Breast epithelium (tissue), 3 donors: ENCODE data around the gene BABAM2.

Experiments
- POLR2A ChIP-seq: fragments of 450-650 bp; IDR thresholded peaks from one replicate; pipeline ENCODE4 v1.6.1; 2016; ENCODE audit warnings: antibody characterized with exemption, mild to moderate bottlenecking, moderate library complexity
- POLR2AphosphoS5 ChIP-seq, 3 donors: sonication (generic); formaldehyde crosslinking; IDR thresholded peaks; one replicate each; pipeline ENCODE4 v1.6.1; 2017; ENCODE audit warnings: antibody characterized with exemption in 3 of 3
- TF ChIP-seq, protein P1 (sequence below), 3 donors: fragments of 450-650 bp; IDR thresholded peaks; one replicate each; pipeline ENCODE4 v1.5.1; 2016 to 2017; ENCODE audit warnings: antibody characterized with exemption in 3 of 3, mild to moderate bottlenecking in 3 of 3, moderate library complexity in 3 of 3

- TF ChIP-seq, protein P1, sequence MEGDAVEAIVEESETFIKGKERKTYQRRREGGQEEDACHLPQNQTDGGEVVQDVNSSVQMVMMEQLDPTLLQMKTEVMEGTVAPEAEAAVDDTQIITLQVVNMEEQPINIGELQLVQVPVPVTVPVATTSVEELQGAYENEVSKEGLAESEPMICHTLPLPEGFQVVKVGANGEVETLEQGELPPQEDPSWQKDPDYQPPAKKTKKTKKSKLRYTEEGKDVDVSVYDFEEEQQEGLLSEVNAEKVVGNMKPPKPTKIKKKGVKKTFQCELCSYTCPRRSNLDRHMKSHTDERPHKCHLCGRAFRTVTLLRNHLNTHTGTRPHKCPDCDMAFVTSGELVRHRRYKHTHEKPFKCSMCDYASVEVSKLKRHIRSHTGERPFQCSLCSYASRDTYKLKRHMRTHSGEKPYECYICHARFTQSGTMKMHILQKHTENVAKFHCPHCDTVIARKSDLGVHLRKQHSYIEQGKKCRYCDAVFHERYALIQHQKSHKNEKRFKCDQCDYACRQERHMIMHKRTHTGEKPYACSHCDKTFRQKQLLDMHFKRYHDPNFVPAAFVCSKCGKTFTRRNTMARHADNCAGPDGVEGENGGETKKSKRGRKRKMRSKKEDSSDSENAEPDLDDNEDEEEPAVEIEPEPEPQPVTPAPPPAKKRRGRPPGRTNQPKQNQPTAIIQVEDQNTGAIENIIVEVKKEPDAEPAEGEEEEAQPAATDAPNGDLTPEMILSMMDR (IDR thresholded peaks at IDR 0.05): no peak
- TF ChIP-seq POLR2AphosphoS5 (IDR thresholded peaks at IDR 0.05) (no peak), POLR2A (no peak)
Observed at GRCh38 chr2:27977731-27978312, 87.3 kb downstream of the BABAM2 start.
